H9 (cell line): Measurements from ENCODE around the gene NEDD9. TPM values are rescaled to one million over a fixed set of nuclear protein-coding genes. Genes with fewer than 3 reads are reported as not detected.

Source experiments
- DNase-seq: peaks from one replicate; pipeline ENCODE4 v3.0.0-alpha.2; 2017
- H2AFZ ChIP-seq: one replicate; pipeline ENCODE4 v1.6.1; 2013; ENCODE audit warnings: mild to moderate bottlenecking, low read length, control low read depth, moderate library complexity
- H2AK5ac ChIP-seq: 2 replicates; pipeline ENCODE4 v1.6.1; 2013; ENCODE audit warnings: low read length, control low read depth, mixed read lengths; ENCODE audit not compliant: insufficient read length
- H2BK120ac ChIP-seq: one replicate; pipeline ENCODE4 v1.6.1; 2013; ENCODE audit warnings: low read depth, mild to moderate bottlenecking, low read length, control low read depth, inconsistent platforms; ENCODE audit not compliant: poor library complexity, severe bottlenecking
- H2BK12ac ChIP-seq: 2 replicates; pipeline ENCODE4 v1.6.1; 2013; ENCODE audit warnings: low read length, control low read depth, mixed read lengths, low read depth; ENCODE audit not compliant: insufficient read length
- H2BK15ac ChIP-seq: 2 replicates; pipeline ENCODE4 v1.6.1; 2013; ENCODE audit warnings: low read depth, low read length, control low read depth
- H2BK20ac ChIP-seq: one replicate; pipeline ENCODE4 v1.6.1; 2013; ENCODE audit warnings: low read depth, mild to moderate bottlenecking, low read length, control low read depth, inconsistent platforms; ENCODE audit not compliant: poor library complexity, severe bottlenecking
- H2BK5ac ChIP-seq: 2 replicates; pipeline ENCODE4 v1.6.1; 2013; ENCODE audit warnings: low read length, control low read depth, mixed read lengths; ENCODE audit not compliant: insufficient read length
- H3K14ac ChIP-seq: 2 replicates; pipeline ENCODE4 v1.6.1; 2013; ENCODE audit warnings: low read length, control low read depth; ENCODE audit not compliant: insufficient read depth
- H3K18ac ChIP-seq: 2 replicates; pipeline ENCODE4 v1.6.1; 2013; ENCODE audit warnings: low read depth, mild to moderate bottlenecking, mixed read lengths, low read length, control low read depth; ENCODE audit not compliant: insufficient read length
- H3K23ac ChIP-seq: 2 replicates; pipeline ENCODE4 v1.6.1; 2013; ENCODE audit warnings: low read length, control low read depth, mixed read lengths, low read depth; ENCODE audit not compliant: insufficient read length
- H3K23me2 ChIP-seq: 2 replicates; pipeline ENCODE4 v1.6.1; 2013; ENCODE audit warnings: low read depth, mild to moderate bottlenecking, mixed read lengths, low read length, control low read depth; ENCODE audit not compliant: insufficient read length, poor library complexity, severe bottlenecking
- H3K27ac ChIP-seq: 2 replicates; pipeline ENCODE4 v1.5.1; 2013; ENCODE audit warnings: low read length, control low read depth, mixed read lengths, low read depth; ENCODE audit not compliant: insufficient read length
- H3K27me3 ChIP-seq: 2 replicates; pipeline ENCODE4 v1.6.1; 2013; ENCODE audit warnings: low read length, control low read depth, inconsistent platforms; ENCODE audit not compliant: insufficient read depth
- H3K4ac ChIP-seq: 2 replicates; pipeline ENCODE4 v1.6.1; 2013; ENCODE audit warnings: low read depth, mild to moderate bottlenecking, control low read depth, inconsistent platforms, low read length, moderate library complexity
- H3K4me1 ChIP-seq: 2 replicates; pipeline ENCODE4 v1.6.1; 2013; ENCODE audit warnings: low read length, control low read depth, inconsistent platforms; ENCODE audit not compliant: insufficient read depth
- H3K4me2 ChIP-seq: 2 replicates; pipeline ENCODE4 v1.6.1; 2013; ENCODE audit warnings: low read length, control low read depth, mixed read lengths; ENCODE audit not compliant: insufficient read length, insufficient read depth
- H3K56ac ChIP-seq: 2 replicates; pipeline ENCODE4 v1.6.1; 2013; ENCODE audit warnings: low read depth, mild to moderate bottlenecking, mixed read lengths, low read length, control low read depth; ENCODE audit not compliant: insufficient read length
- H3K79me1 ChIP-seq: 2 replicates; pipeline ENCODE4 v1.6.1; 2013; ENCODE audit warnings: low read depth, mild to moderate bottlenecking, moderate library complexity, low read length, control low read depth, inconsistent platforms; ENCODE audit not compliant: insufficient read depth, poor library complexity, severe bottlenecking
- H3K79me2 ChIP-seq: 2 replicates; pipeline ENCODE4 v1.6.1; 2013; ENCODE audit warnings: low read length, control low read depth, inconsistent platforms; ENCODE audit not compliant: insufficient read depth
- H3K9ac ChIP-seq: 2 replicates; pipeline ENCODE4 v1.6.1; 2013; ENCODE audit warnings: low read length, control low read depth, mixed read lengths; ENCODE audit not compliant: insufficient read length; ENCODE audit errors: extremely low read depth
- H3K9me3 ChIP-seq: one replicate; pipeline ENCODE4 v1.6.1; 2013; ENCODE audit warnings: low read depth, low read length, inconsistent platforms; ENCODE audit not compliant: control insufficient read depth
- H3T11ph ChIP-seq: one replicate; pipeline ENCODE4 v1.6.1; 2013; ENCODE audit warnings: mild to moderate bottlenecking, low read length, control low read depth, inconsistent platforms
- H4K20me1 ChIP-seq: one replicate; pipeline ENCODE4 v1.6.1; 2013; ENCODE audit not compliant: control insufficient read depth, insufficient read length, insufficient read depth
- H4K5ac ChIP-seq: 2 replicates; pipeline ENCODE4 v1.6.1; 2013; ENCODE audit warnings: low read depth, mild to moderate bottlenecking, mixed read lengths, low read length, control low read depth; ENCODE audit not compliant: insufficient read length
- H4K8ac ChIP-seq: replicated peaks from 2 replicates; pipeline ENCODE4 v1.6.1; 2013; ENCODE audit warnings: low read length, control low read depth, mixed read lengths, low read depth; ENCODE audit not compliant: insufficient read length
- H4K91ac ChIP-seq: 2 replicates; pipeline ENCODE4 v1.6.1; 2013; ENCODE audit warnings: low read depth, mild to moderate bottlenecking, moderate library complexity, mixed read lengths, low read length, control low read depth; ENCODE audit not compliant: insufficient read length
- H3K27ac Mint-ChIP-seq, 3 experiments: 2 replicates in 2 of 3; 3 replicates in 1 of 3; pipeline ENCODE4 v1.8.0; 2020 to 2021; ENCODE audit warnings: mixed read lengths in 3 of 3, mild to moderate bottlenecking in 1 of 3, moderate library complexity in 1 of 3
- H3K27me3 Mint-ChIP-seq: 2 replicates; pipeline ENCODE4 v1.8.0; 2021; ENCODE audit warnings: low read depth, mild to moderate bottlenecking, moderate library complexity, mixed read lengths
- H3K36me3 Mint-ChIP-seq, 3 experiments: 2 replicates in 2 of 3; 3 replicates in 1 of 3; pipeline ENCODE4 v1.8.0; 2020 to 2021; ENCODE audit warnings: low read depth in 3 of 3, mixed read lengths in 3 of 3; ENCODE audit not compliant: insufficient read depth in 1 of 3
- H3K4me1 Mint-ChIP-seq, 2 experiments: 2 replicates each; pipeline ENCODE4 v1.8.0; 2020; ENCODE audit warnings: mixed read lengths in 2 of 2
- H3K4me3 Mint-ChIP-seq, 2 experiments: 2 replicates in 1 of 2; 3 replicates in 1 of 2; pipeline ENCODE4 v1.8.0; 2020 to 2021; ENCODE audit warnings: mild to moderate bottlenecking in 2 of 2, mixed read lengths in 2 of 2, moderate library complexity in 1 of 2
- H3K9me3 Mint-ChIP-seq, 2 experiments: 2 replicates in 1 of 2; 3 replicates in 1 of 2; pipeline ENCODE4 v1.8.0; 2020; ENCODE audit warnings: mild to moderate bottlenecking in 2 of 2, mixed read lengths in 2 of 2, moderate library complexity in 1 of 2
- WGBS: extraction: QIAGEN DNeasy Blood & Tissue Kit; methylation state at CpG from one replicate; pipeline ENCODE4 v1.1.7; 2013; ENCODE audit warnings: missing lambda C conversion rate, low lambda C conversion rate, mixed read lengths; ENCODE audit not compliant: insufficient read length; ENCODE audit errors: extremely low coverage; 5-methylcytosine and 5-hydroxymethylcytosine counted together
- total RNA-seq: library from RNA; stranded (reverse); gene quantifications from 2 replicates; pipeline ENCODE4 v1.2.1, GENCODE V29; 2021
- TF ChIP-seq, protein P1 (sequence below): fragments of 200-600 bp; sonication (generic); conservative IDR thresholded peaks from 3 replicates; pipeline ENCODE4 v1.8.0; 2021; ENCODE audit warnings: antibody characterized with exemption, mild to moderate bottlenecking

NEDD9 gene
- total RNA-seq, 1 experiment from 2014 or later = 5.5 TPM

GRCh38 chr6:11241154-11241792, 8.8 kb upstream of the NEDD9 start:
- H3K27me3 ChIP-seq = 0 out of 2 replicates have a peak, but pooled peaks cover 3% of the 10 kb centered on the region
- H3K4me1 ChIP-seq = peaks cover 2% of the 10 kb centered on the region; the same call in 1 of the 2 replicates
- no peaks in the 10 kb centered on the region for H3K9me3 ChIP-seq
- H3K18ac ChIP-seq = no peak overlapping the region
- H3K4me2 ChIP-seq = no peak overlapping the region
- no peak overlapping the region for H2BK5ac ChIP-seq
- H3T11ph ChIP-seq = no peak overlapping the region
- H2BK12ac ChIP-seq = no peak overlapping the region
- no peak overlapping the region for H2AFZ ChIP-seq
- peaks cover 0 to 7% of the 10 kb centered on the region in 2 experiments for H3K4me1 Mint-ChIP-seq
- peaks cover 13% of the 10 kb centered on the region for H3K27me3 Mint-ChIP-seq
- TF ChIP-seq, protein P1, sequence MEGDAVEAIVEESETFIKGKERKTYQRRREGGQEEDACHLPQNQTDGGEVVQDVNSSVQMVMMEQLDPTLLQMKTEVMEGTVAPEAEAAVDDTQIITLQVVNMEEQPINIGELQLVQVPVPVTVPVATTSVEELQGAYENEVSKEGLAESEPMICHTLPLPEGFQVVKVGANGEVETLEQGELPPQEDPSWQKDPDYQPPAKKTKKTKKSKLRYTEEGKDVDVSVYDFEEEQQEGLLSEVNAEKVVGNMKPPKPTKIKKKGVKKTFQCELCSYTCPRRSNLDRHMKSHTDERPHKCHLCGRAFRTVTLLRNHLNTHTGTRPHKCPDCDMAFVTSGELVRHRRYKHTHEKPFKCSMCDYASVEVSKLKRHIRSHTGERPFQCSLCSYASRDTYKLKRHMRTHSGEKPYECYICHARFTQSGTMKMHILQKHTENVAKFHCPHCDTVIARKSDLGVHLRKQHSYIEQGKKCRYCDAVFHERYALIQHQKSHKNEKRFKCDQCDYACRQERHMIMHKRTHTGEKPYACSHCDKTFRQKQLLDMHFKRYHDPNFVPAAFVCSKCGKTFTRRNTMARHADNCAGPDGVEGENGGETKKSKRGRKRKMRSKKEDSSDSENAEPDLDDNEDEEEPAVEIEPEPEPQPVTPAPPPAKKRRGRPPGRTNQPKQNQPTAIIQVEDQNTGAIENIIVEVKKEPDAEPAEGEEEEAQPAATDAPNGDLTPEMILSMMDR = no peak
- no peak overlapping the region for H3K56ac ChIP-seq
- no peak overlapping the region for H3K9ac ChIP-seq
- no peaks in the 10 kb centered on the region for H4K20me1 ChIP-seq
- H3K14ac ChIP-seq = no peak overlapping the region
- H3K27ac ChIP-seq = no peak overlapping the region
- no peak overlapping the region for H3K4me3 Mint-ChIP-seq
- peaks cover 0 to 2% (median 0%) of the 10 kb centered on the region in 3 experiments; a peak in 1 of 7 replicates for H3K36me3 Mint-ChIP-seq
- no peak overlapping the region for H3K27ac Mint-ChIP-seq
- no peak overlapping the region for H2BK120ac ChIP-seq
- H3K4ac ChIP-seq = no peak overlapping the region
- no peaks in the 10 kb centered on the region for H3K79me2 ChIP-seq
- no peak overlapping the region for H2BK20ac ChIP-seq
- no peak overlapping the region for H2BK15ac ChIP-seq
- H4K91ac ChIP-seq = no peak overlapping the region
- DNase-seq = no peak
- H2AK5ac ChIP-seq = no peak overlapping the region
- no peak overlapping the region for H4K8ac ChIP-seq
- no peaks in the 10 kb centered on the region for H3K79me1 ChIP-seq
- no CpG with 5 or more reads among the region's 11 CpGs for WGBS
- no peaks in the 10 kb centered on the region for H3K23me2 ChIP-seq
- no peak overlapping the region for H3K23ac ChIP-seq
- no peak overlapping the region for H4K5ac ChIP-seq
- H3K9me3 Mint-ChIP-seq = no peaks in the 10 kb centered on the region
